DND-41 (cell line): ENCODE results near the gene SLC34A2.

ENCODE experiments used
- ATAC-seq: fragments of 200-7000 bp; cut with Tn5 transposase; 3 replicates; pipeline ENCODE4 v1.9.1; 2021; ENCODE audit warnings: low read depth; ENCODE audit not compliant: insufficient read depth
- DNase-seq: peaks from one replicate; pipeline ENCODE4 v3.0.0-alpha.2; 2020
- H2AFZ ChIP-seq: 2 replicates; pipeline ENCODE4 v1.6.0; 2012; ENCODE audit warnings: low read depth, low read length
- H3K27ac ChIP-seq: 2 replicates; pipeline ENCODE4 v1.5.1; 2012; ENCODE audit warnings: low read length, inconsistent platforms
- H3K27me3 ChIP-seq: fragments of 200-600 bp; sonication (generic); 2 replicates; pipeline ENCODE4 v1.6.0; 2012; ENCODE audit warnings: low read length, mild to moderate bottlenecking, inconsistent platforms; ENCODE audit not compliant: insufficient read depth, poor library complexity
- H3K36me3 ChIP-seq: 2 replicates; pipeline ENCODE4 v1.5.1; 2012; ENCODE audit warnings: low read length, inconsistent platforms; ENCODE audit not compliant: insufficient read depth
- H3K4me1 ChIP-seq: 2 replicates; pipeline ENCODE4 v1.5.1; 2012; ENCODE audit warnings: mild to moderate bottlenecking, low read length; ENCODE audit not compliant: insufficient read depth
- H3K4me2 ChIP-seq: 2 replicates; pipeline ENCODE4 v1.6.0; 2012; ENCODE audit warnings: mild to moderate bottlenecking, moderate library complexity, low read length, inconsistent platforms; ENCODE audit not compliant: insufficient read depth
- H3K4me3 ChIP-seq, 2 experiments: fragments of 200-600 bp in 1 of 2; shearing (Covaris generic) in 1 of 2; 2 replicates each; pipeline ENCODE4 v1.5.1; 2012 to 2016; ENCODE audit warnings: inconsistent platforms in 2 of 2, low read length in 2 of 2, mild to moderate bottlenecking in 2 of 2, low read depth in 1 of 2, moderate library complexity in 1 of 2
- H3K79me2 ChIP-seq: 2 replicates; pipeline ENCODE4 v1.6.0; 2012; ENCODE audit warnings: low read length, inconsistent platforms; ENCODE audit not compliant: insufficient read depth
- H3K9ac ChIP-seq: 2 replicates; pipeline ENCODE4 v1.6.0; 2012; ENCODE audit warnings: low read depth, mild to moderate bottlenecking, inconsistent platforms, low read length, moderate library complexity
- H3K9me3 ChIP-seq: 2 replicates; pipeline ENCODE4 v1.5.1; 2012; ENCODE audit warnings: low read length, moderate library complexity, mild to moderate bottlenecking, inconsistent platforms; ENCODE audit not compliant: insufficient read depth, severe bottlenecking
- H4K20me1 ChIP-seq: 2 replicates; pipeline ENCODE4 v1.6.0; 2012; ENCODE audit warnings: low read length; ENCODE audit not compliant: insufficient read depth
- EZH2 ChIP-seq: IDR thresholded peaks from 3 replicates; pipeline ENCODE4 v1.6.1; 2012; ENCODE audit warnings: borderline replicate concordance, low read depth, mild to moderate bottlenecking, moderate library complexity, low read length, inconsistent platforms; ENCODE audit not compliant: severe bottlenecking
- TF ChIP-seq, protein P1 (sequence below): IDR thresholded peaks from 2 replicates; pipeline ENCODE4 v1.5.1; 2012; ENCODE audit warnings: borderline replicate concordance, low read length, moderate library complexity, mild to moderate bottlenecking; ENCODE audit not compliant: poor library complexity, severe bottlenecking; ENCODE audit errors: extremely low read depth

SLC34A2 gene

DNA sequence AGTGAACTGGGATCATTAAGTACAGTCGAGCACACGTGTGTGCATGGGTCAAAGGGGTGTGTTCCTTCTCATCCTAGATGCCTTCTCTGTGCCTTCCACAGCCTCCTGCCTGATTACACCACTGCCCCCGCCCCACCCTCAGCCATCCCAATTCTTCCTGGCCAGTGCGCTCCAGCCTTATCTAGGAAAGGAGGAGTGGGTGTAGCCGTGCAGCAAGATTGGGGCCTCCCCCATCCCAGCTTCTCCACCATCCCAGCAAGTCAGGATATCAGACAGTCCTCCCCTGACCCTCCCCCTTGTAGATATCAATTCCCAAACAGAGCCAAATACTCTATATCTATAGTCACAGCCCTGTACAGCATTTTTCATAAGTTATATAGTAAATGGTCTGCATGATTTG, 22.3 kb downstream of the SLC34A2 start:
- Histone ChIP-seq H3K4me1 (no peaks in the 10 kb centered on the region), H3K4me2 (no peak overlapping the region), H3K4me3 (no peak overlapping the region), H3K9me3 (peaks cover 2% of the 10 kb centered on the region), H3K9ac (no peak overlapping the region), H3K27me3 (no peaks in the 10 kb centered on the region), H3K36me3 (no peaks in the 10 kb centered on the region), H3K27ac (no peak overlapping the region), H3K79me2 (no peaks in the 10 kb centered on the region), H4K20me1 (no peaks in the 10 kb centered on the region), H2AFZ (no peak overlapping the region)
- no peak for TF ChIP-seq EZH2
- TF ChIP-seq, protein P1, sequence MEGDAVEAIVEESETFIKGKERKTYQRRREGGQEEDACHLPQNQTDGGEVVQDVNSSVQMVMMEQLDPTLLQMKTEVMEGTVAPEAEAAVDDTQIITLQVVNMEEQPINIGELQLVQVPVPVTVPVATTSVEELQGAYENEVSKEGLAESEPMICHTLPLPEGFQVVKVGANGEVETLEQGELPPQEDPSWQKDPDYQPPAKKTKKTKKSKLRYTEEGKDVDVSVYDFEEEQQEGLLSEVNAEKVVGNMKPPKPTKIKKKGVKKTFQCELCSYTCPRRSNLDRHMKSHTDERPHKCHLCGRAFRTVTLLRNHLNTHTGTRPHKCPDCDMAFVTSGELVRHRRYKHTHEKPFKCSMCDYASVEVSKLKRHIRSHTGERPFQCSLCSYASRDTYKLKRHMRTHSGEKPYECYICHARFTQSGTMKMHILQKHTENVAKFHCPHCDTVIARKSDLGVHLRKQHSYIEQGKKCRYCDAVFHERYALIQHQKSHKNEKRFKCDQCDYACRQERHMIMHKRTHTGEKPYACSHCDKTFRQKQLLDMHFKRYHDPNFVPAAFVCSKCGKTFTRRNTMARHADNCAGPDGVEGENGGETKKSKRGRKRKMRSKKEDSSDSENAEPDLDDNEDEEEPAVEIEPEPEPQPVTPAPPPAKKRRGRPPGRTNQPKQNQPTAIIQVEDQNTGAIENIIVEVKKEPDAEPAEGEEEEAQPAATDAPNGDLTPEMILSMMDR, result no peak
- DNase-seq (no peak), ATAC-seq (no peak)

DNA sequence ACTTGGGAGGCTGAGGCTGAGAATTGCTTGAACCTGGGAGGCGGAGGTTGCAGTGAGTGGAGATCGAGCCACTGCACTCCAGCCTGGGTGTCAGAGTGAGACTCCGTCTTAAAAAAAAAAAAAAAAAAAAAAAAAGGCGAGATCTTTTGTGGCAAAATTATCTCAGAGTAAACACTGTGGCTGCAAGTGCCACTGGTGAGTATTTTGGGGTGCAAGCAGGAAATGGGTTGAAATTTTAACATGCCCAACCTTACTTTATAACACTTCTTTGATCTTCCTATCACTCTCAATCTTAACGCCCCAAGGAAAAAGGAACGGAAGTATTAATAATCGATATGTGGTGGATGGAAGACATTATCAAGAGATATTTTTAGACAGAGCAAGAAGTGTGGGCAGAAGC, 32.1 kb downstream of the SLC34A2 start:
- H3K9ac ChIP-seq, result no peak overlapping the region
- H4K20me1 ChIP-seq, result no peaks in the 10 kb centered on the region
- no peak for TF ChIP-seq EZH2
- TF ChIP-seq, protein P1, result no peak
- H3K27ac ChIP-seq, result no peak overlapping the region
- H3K4me2 ChIP-seq, result no peak overlapping the region
- H3K9me3 ChIP-seq, result no peaks in the 10 kb centered on the region
- H3K27me3 ChIP-seq, result no peaks in the 10 kb centered on the region
- no peak overlapping the region for H3K4me3 ChIP-seq
- no peaks in the 10 kb centered on the region for H3K4me1 ChIP-seq
- no peaks in the 10 kb centered on the region for H3K36me3 ChIP-seq
- ATAC-seq (no peak), DNase-seq (no peak)
- H3K79me2 ChIP-seq, result no peaks in the 10 kb centered on the region
- H2AFZ ChIP-seq, result no peak overlapping the region

DNA sequence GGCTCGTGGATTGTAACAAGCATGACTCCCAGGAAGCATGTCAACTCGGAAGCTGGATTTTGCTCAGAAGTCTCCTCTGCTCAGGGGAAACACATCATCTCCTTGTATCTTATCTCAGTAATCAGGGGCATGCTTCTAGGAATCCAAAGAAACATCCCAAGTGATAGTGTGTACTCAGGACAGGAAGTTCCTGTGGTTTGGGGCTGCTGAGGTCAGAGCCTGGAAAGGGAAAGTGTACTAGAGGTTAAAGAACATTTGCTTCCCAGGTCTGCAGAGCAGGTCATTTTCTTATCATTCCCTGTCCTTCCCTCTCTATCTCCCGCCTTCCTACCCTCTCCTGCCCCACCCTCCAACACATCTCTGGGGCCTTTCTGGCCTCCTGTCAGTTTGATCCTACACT, 38.8 kb downstream of the SLC34A2 start:
- Histone ChIP-seq H3K27me3 (no peaks in the 10 kb centered on the region), H4K20me1 (no peaks in the 10 kb centered on the region), H3K4me3 (no peak overlapping the region), H3K36me3 (no peaks in the 10 kb centered on the region), H2AFZ (no peak overlapping the region), H3K9me3 (no peaks in the 10 kb centered on the region), H3K27ac (no peak overlapping the region), H3K4me2 (no peak overlapping the region), H3K4me1 (no peaks in the 10 kb centered on the region), H3K79me2 (no peaks in the 10 kb centered on the region), H3K9ac (no peak overlapping the region)
- no peak for ATAC-seq
- no peak for DNase-seq
- TF ChIP-seq EZH2, result no peak
- TF ChIP-seq, protein P1, result no peak

DNA sequence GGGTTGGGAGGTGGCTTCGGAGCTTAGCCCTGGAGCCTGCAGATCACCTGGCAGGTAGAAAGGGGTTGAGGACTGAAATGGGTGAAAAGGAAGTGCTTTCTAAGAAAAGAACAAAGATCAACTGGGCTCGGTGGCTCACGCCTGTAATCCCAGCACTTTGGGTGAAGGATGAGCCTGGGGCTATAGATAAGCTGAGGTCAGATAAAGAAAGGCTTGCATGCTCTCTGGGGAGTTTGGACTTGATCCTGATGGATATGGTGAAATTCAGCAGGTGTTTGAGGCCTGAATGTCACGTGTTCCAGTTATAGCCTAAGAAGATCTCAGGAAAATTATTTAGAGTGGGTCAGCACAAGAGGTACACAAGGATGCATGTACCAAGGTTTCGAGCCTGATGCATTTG, 40.8 kb downstream of the SLC34A2 start:
- no peaks in the 10 kb centered on the region for H3K36me3 ChIP-seq
- no peak overlapping the region for H3K9ac ChIP-seq
- no peak overlapping the region for H3K4me2 ChIP-seq
- H3K27ac ChIP-seq, result no peak overlapping the region
- H4K20me1 ChIP-seq, result no peaks in the 10 kb centered on the region
- no peak overlapping the region for H3K4me3 ChIP-seq
- ATAC-seq, result no peak
- H3K4me1 ChIP-seq, result no peaks in the 10 kb centered on the region
- H3K27me3 ChIP-seq, result no peaks in the 10 kb centered on the region
- H2AFZ ChIP-seq, result no peak overlapping the region
- H3K9me3 ChIP-seq, result no peaks in the 10 kb centered on the region
- DNase-seq, result no peak
- TF ChIP-seq EZH2, result no peak
- no peaks in the 10 kb centered on the region for H3K79me2 ChIP-seq
